Heart left ventricle (tissue), 16 donors: ENCODE measurements around the gene RTCB. TPM values are rescaled to one million over a fixed set of nuclear protein-coding genes. Genes with fewer than 3 reads are reported as not detected.

Experiments
- ATAC-seq, 4 donors: fragments of 200-7000 bp; cut with Tn5 transposase; one replicate each; pipeline ENCODE4 v1.9.1; 2020 to 2022; ENCODE audit warnings: moderate library complexity in 4 of 4, mild to moderate bottlenecking in 3 of 4, moderate number of reproducible peaks in 1 of 4
- DNase-seq, 5 donors: peaks; one replicate each; pipeline ENCODE4 v3.0.0-alpha.2; 2020
- H3K27ac ChIP-seq, 12 donors: fragments of 200-600 bp; sonication (generic) in 4 of 12; one replicate each; pipeline versions ENCODE4 v1.5.0 to v1.8.0; 2016 to 2022; ENCODE audit warnings: mild to moderate bottlenecking in 2 of 12
- H3K27me3 ChIP-seq, 9 donors: fragments of 200-600 bp; sonication (generic) in 2 of 9; one replicate each; pipeline versions ENCODE4 v1.5.1 to v1.8.0; 2016 to 2022; ENCODE audit warnings: mild to moderate bottlenecking in 3 of 9
- H3K36me3 ChIP-seq, 9 donors: fragments of 200-600 bp; sonication (generic) in 2 of 9; one replicate each; pipeline versions ENCODE4 v1.5.0 to v1.8.0; 2018 to 2022; ENCODE audit warnings: mild to moderate bottlenecking in 2 of 9
- H3K4me1 ChIP-seq, 12 donors: fragments of 200-600 bp; sonication (generic) in 4 of 12; one replicate each; pipeline versions ENCODE4 v1.5.0 to v1.8.0; 2016 to 2022; ENCODE audit warnings: mild to moderate bottlenecking in 3 of 12
- H3K4me3 ChIP-seq, 12 donors: fragments of 200-600 bp; sonication (generic) in 4 of 12; one replicate each; pipeline versions ENCODE4 v1.5.0 to v1.8.0; 2017 to 2022; ENCODE audit warnings: mild to moderate bottlenecking in 9 of 12, moderate library complexity in 4 of 12
- H3K9me3 ChIP-seq, 12 donors: fragments of 200-600 bp; sonication (generic) in 4 of 12; one replicate each; pipeline versions ENCODE4 v1.5.0 to v1.8.0; 2016 to 2022; ENCODE audit warnings: mild to moderate bottlenecking in 1 of 12
- POLR2A ChIP-seq, 2 donors: fragments of 450-650 bp; IDR thresholded peaks; one replicate each; pipeline ENCODE4 v1.6.1; 2017; ENCODE audit warnings: antibody characterized with exemption in 2 of 2, mild to moderate bottlenecking in 2 of 2, moderate library complexity in 2 of 2
- WGBS, 4 donors: extraction: QIAGEN DNeasy Blood & Tissue Kit in 2 of 4; methylation state at CpG; one replicate each; pipeline versions ENCODE4 v1.1.5 to v1.1.7; 2013 to 2018; 5-methylcytosine and 5-hydroxymethylcytosine counted together
- intact Hi-C, 10 donors: fragments of 100-400 bp; cut with DNase I; formaldehyde crosslinking; loops; one replicate each; pipeline versions ENCODE4 v1.11.1 to v1.14.2; 2022
- polyA plus RNA-seq, 2 donors: library from polyadenylated mRNA; stranded (reverse); fragments of 200-250 nt; gene quantifications; one replicate each; pipeline ENCODE4 v1.2.3, GENCODE V29; 2013
- total RNA-seq, 9 donors: library from RNA; depleted of rRNA in 2 of 9; stranded (reverse); fragments of >200 nt in 2 of 9; fragmentation: NEBNext Ultra II Directional in 3 of 9; extraction: Animal tissue kit (Norgen Biotek cat#: 25700) in 3 of 9; gene quantifications; one replicate each; pipeline versions ENCODE4 v1.1.0 to v1.2.4, GENCODE V29; 2016 to 2023
- TF ChIP-seq, protein P1 (sequence below), 12 donors: fragments of 200-600 bp; sonication (generic) in 4 of 12; IDR thresholded peaks; one replicate each; pipeline versions ENCODE4 v1.5.0 to v1.8.0; 2018 to 2022; ENCODE audit warnings: antibody characterized with exemption in 12 of 12, mild to moderate bottlenecking in 5 of 12
- donor health status: ischemic (EF 13 %, LVEDD 7.1; RV severe dilation, severe dysfunction).
- donor health status: healthy with polysubstance abuse.
- donor health status: DM: no; HTN: yes; CAD: no.
- donor health status: DM: no; HTN: no; CAD: no.
- donor health status: ischemic (EF 25% LVEDD 6.9; RV normal size, moderate dysfunction).
- donor health status: ischemic (EF 25% LVEDD 5.7; RV mildly dilated, moderate dysfunction).
- donor health status: healthy.
- donor health status: DM: yes; HTN: yes; CAD: no.
- donor health status: ischemic (EF 35%, LVEDD 5.7; RV mildly dilated, moderate dysfunction).
- donor health status: nonischemic (EF 11% LVEDD 7.7; RV severe dilation, severe dysfunction).
- donor health status: DM: yes; HTN: yes; CAD: no.
- donor health status: PGD.
- donor health status: ischemic (EF 29% LVEDD 5.4; RV normal size, mild dysfunction).
- donor health status: nonischemic (EF 23%, LVEDD 6.1; RV moderate dilation, normal function).

RTCB gene
- total and polyA plus RNA-seq, 11 donors: 19.8 to 110 (median 47.1) TPM

DNA sequence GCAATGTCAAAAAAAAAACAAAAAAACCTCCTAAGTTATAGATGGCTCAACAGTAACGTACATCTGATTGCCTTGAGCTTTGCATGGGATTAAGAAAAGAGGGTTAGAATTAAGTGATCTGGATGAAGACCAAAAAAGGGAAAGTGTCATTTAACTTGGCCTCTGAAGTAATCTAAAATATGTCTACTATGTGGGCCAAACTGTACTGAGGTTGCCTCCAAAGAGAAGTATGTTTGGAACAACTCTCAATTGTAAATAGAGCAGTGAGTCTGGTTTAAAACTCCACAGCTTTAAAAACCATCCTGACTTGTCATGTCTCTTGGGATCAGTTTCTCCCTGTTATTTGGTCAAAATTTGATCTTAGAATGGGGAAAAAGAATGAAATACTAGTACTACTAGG, 11.6 kb upstream of the RTCB start:
- H3K27me3 ChIP-seq: peaks cover 0 to 38% (median 8%) of the 10 kb centered on the region in 9 donors
- H3K27ac ChIP-seq: no peak overlapping the region
- no peak overlapping the region for H3K4me3 ChIP-seq
- intact Hi-C loops: no loop called here
- WGBS, 4 donors: 73 to 82% (median 81%) methylated on average over 1 of the region's 1 CpG
- no peaks in the 10 kb centered on the region for H3K36me3 ChIP-seq
- H3K9me3 ChIP-seq: no peaks in the 10 kb centered on the region
- TF ChIP-seq, protein P1, sequence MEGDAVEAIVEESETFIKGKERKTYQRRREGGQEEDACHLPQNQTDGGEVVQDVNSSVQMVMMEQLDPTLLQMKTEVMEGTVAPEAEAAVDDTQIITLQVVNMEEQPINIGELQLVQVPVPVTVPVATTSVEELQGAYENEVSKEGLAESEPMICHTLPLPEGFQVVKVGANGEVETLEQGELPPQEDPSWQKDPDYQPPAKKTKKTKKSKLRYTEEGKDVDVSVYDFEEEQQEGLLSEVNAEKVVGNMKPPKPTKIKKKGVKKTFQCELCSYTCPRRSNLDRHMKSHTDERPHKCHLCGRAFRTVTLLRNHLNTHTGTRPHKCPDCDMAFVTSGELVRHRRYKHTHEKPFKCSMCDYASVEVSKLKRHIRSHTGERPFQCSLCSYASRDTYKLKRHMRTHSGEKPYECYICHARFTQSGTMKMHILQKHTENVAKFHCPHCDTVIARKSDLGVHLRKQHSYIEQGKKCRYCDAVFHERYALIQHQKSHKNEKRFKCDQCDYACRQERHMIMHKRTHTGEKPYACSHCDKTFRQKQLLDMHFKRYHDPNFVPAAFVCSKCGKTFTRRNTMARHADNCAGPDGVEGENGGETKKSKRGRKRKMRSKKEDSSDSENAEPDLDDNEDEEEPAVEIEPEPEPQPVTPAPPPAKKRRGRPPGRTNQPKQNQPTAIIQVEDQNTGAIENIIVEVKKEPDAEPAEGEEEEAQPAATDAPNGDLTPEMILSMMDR (IDR thresholded peaks at IDR 0.05): no peak
- TF ChIP-seq POLR2A (IDR thresholded peaks at IDR 0.05): no peak
- DNase-seq (no peak), ATAC-seq (no peak)
- H3K4me1 ChIP-seq: no peaks in the 10 kb centered on the region

DNA sequence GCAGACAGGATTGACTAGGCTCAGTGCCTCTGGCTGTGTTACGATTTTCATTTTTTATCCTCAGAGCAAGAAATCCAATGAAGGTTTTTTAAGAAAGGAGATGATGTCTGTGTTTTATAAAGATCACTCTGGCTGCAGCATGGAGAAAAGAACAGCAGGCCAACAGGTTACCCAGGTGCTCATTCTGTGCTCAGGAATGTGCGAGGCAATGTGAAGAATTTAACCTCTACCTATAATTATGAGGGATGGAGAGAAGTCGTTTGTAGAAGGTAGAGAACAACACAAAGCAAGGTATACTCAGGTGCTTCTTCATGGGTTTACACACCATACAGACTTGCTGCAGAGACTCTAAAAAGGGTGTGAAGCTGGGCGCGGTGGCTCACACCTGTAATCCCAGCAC, 10.0 kb upstream of the RTCB start:
- Histone ChIP-seq H3K9me3 (no peaks in the 10 kb centered on the region), H3K27me3 (peaks cover 0 to 46% (median 13%) of the 10 kb centered on the region in 9 donors), H3K36me3 (no peaks in the 10 kb centered on the region), H3K4me1 (no peaks in the 10 kb centered on the region), H3K27ac (no peak overlapping the region), H3K4me3 (no peak overlapping the region)
- TF ChIP-seq POLR2A (IDR thresholded peaks at IDR 0.05): no peak
- TF ChIP-seq, protein P1 (IDR thresholded peaks at IDR 0.05): no peak
- intact Hi-C loops: no loop called here
- WGBS, 4 donors: 76 to 89% (median 85%) methylated on average over 5 of the region's 5 CpGs
- DNase-seq (no peak), ATAC-seq (no peak)

DNA sequence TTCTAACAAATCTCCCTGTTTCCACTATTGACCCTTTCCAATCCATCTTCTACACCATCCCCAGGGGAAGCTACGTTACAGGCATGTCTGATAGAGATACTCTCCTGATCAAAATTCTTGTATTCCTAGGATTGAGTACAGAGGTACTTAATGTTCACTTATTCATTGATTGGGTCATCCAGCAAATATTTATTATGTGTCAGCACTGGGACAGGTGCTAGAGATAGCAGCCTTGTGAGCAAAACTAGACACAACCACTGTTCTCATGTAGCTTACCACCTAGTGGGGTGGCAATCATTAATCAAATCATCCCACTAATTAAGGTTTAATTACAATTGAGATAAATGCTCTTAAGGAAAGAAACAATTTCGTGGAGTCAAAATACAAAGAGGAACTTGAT, 9.4 kb upstream of the RTCB start:
- intact Hi-C loops: no loop called here
- no peak for TF ChIP-seq POLR2A (IDR thresholded peaks at IDR 0.05)
- TF ChIP-seq, protein P1 (IDR thresholded peaks at IDR 0.05): no peak
- no peak for ATAC-seq

DNA sequence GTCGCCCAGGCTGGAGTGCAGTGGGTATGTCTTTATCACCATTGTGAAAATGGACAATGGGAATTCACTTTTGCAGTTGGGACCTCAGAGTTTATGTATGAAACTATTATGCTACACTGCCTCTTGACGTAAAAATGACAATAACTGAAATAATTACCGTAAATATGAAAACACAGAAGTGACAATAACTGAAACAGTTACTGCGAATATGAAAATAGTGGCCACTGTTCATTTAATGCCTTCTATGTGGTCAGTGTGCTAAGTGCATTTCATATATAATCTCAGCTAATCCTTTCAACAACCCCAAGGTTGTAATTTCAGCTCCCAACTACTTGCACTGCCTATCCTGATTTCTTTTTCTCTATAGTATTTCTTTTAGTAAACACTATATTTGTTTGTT, 5.9 kb upstream of the RTCB start:
- H3K27me3 ChIP-seq: peaks cover 0 to 30% (median 12%) of the 10 kb centered on the region in 9 donors
- no peak for ATAC-seq
- peaks cover 0 to 1% (median 0%) of the 10 kb centered on the region in 12 donors for H3K4me1 ChIP-seq
- no peaks in the 10 kb centered on the region for H3K36me3 ChIP-seq
- H3K27ac ChIP-seq: no peak overlapping the region
- TF ChIP-seq, protein P1 (IDR thresholded peaks at IDR 0.05): no peak
- no peak for TF ChIP-seq POLR2A (IDR thresholded peaks at IDR 0.05)
- DNase-seq: no peak
- no peak overlapping the region for H3K4me3 ChIP-seq
- intact Hi-C loops: loop anchor here in 2 of 10 donors (10.0 kb wide), 1 partner anchor 57 kb away; the partner anchor contains the start of gene FBXO7 (in 2 of the 2)
- H3K9me3 ChIP-seq: no peaks in the 10 kb centered on the region
- 64 to 70% (median 67%) methylated on average over 4 of the region's 4 CpGs for WGBS, 4 donors

More for the DNA sequence above, 9.4 kb upstream of the RTCB start:
- no peak for DNase-seq
- H3K4me3 ChIP-seq: no peak overlapping the region
- no peak overlapping the region for H3K27ac ChIP-seq
- H3K9me3 ChIP-seq: no peaks in the 10 kb centered on the region
- WGBS, 4 donors: 27 to 49% (median 33%) methylated on average over 2 of the region's 2 CpGs
- no peaks in the 10 kb centered on the region for H3K4me1 ChIP-seq
- H3K27me3 ChIP-seq: peaks cover 0 to 46% (median 13%) of the 10 kb centered on the region in 9 donors
- H3K36me3 ChIP-seq: no peaks in the 10 kb centered on the region
